ENCODE measurements around the gene CPXM2.

The CPXM2 gene

GRCh38 chr10:123795846-123796590 is 95.6 kb downstream of the CPXM2 start:
- no peak for DNase-seq

DNA sequence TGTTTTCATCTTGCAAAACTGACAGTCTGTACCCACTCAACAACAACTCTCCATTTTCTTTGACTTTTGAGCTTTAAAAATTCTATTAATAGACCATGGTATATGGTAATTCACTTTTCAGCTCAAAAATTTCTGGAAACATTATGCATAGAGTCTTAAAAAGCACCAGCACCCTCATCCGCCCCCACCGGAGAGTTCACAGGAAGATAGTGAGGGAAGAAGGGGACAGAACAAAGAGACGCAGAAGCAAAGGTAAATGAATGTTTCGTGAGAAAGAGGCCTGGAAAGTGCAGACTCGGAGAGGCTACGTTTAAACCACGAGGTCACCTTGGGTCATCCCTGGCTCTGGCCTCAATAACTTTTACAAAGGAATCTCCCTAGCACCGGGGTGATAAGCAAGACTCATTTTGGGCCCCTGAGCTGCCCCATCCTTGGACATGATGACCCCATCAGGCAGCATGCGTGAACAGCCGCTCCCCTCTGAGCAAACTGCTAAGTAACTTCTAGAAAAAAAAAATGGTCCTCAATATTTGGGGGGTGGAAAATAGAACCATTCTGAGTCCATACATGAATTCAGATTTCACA is 96.3 kb downstream of the CPXM2 start:
- no peak for DNase-seq

DNA sequence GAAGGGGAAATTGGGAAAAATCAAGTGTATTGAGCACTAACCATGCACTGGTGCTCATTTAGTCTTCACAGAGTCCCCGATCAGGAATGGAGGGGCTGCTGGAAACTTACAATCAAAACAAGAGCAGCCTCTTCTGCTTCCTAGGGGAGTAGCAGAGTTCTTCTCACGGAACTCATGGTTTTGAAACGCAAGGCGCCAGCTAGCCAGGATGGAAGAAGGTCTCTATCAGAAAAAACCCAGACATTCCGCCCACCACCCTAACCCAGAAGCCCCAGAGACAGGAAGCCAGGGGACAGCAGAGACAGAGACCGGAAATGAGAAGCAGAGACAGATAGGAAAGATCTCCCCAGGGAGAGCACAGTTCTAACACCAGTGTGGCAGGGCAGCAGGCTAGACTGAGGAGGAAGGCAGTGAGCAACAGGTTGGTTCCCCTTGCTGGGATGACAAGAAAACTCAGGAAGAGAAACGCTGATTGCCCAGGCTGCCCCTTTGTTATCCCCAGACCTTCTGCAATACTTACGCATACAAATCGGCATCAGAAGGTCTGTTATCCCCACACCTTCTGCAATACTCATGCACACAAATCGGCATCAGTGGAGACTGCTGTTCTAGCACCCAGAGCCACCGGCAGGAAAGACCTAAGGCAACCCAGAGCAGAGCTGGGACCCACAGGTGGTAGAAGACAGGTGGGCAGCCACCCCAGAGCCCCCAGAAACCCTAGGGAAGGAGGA is 99.2 kb downstream of the CPXM2 start:
- no peak for DNase-seq

DNA sequence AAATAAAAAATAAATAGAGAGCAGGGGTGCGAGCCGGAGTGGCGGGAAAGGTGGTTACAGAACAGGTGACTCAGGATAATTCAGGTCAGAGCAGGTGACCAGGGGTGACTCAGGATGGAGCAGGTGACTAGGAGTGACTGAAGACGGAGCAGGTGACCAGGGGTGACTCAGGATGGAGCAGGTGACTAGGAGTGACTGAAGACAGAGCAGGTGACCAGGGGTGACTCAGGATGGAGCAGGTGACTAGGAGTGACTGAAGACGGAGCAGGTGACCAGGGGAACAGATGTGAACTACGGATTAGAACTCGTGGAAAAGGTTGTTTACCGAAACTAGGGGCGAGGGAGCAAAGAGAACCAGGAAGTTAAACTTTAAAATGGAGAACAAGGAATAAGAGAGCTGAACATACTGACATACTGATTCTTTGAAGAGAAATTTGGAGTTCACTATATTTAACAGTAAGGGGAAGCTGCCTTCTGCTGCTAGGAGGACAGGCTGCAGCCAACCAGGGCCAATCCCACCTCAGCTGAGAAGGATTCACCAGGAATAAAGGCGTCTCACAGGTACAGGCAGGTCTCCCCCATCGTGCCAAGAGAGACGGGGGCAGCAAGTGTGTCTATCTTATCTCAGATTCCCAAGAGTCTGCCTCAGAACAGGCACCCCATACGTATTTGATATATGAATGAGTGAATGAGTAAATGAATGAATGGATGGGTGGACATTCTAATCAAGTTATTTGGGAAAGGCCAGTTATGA is 101.3 kb downstream of the CPXM2 start:
- no peak for DNase-seq

GRCh38 chr10:123788981-123789380 is 102.6 kb downstream of the CPXM2 start:
- no peak for DNase-seq

DNA sequence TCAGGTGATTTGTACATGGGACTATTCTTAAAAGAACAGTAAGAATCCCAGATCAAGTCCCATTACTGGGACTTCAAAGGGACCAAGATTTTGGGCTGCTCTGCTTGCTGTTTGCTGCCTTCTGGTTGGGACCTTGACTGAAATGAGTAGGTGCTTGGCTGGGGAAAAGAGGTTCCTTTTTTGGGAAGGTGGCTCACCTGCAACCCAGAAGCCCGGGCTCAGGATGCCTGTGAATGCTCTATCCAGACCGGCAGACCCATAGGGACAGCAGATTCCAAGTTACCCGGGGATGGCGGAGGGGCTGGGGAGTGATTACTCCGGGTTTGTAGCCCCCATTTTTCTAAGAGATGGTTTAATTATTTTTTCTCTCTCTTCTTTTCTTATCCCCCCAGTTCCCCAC is 104.0 kb downstream of the CPXM2 start:
- no peak for DNase-seq

- DNase-seq, result no peak
These were observed 104.7 kb downstream of the CPXM2 start for GRCh38 chr10:123786896-123787295.

GRCh38 chr10:123786306-123786705 is 105.3 kb downstream of the CPXM2 start:
- DNase-seq, result no peak

- no peak for DNase-seq
These were observed 107.0 kb downstream of the CPXM2 start for GRCh38 chr10:123784646-123785045.

DNA sequence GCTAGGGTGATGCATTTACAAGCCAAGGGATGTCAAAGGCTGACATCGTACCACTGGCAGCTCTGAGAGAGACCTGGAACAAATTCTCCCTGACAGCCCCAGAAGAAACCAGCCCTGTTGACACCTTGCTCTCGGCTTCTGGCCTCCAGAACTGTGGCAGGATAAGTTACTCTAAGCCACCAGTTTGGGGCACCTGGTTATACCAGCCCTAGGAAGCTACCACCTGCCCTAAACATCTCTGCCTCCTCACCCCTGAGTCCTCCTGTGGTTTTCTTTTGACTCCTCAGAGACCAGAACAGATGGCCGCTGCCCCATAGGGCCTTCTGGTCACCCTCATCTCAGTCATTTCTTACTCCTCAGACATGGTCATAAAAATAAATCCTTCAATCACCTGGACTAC is 107.4 kb downstream of the CPXM2 start:
- DNase-seq, result no peak

- DNase-seq, result no peak
These were observed 108.3 kb downstream of the CPXM2 start for GRCh38 chr10:123783296-123783695.

DNA sequence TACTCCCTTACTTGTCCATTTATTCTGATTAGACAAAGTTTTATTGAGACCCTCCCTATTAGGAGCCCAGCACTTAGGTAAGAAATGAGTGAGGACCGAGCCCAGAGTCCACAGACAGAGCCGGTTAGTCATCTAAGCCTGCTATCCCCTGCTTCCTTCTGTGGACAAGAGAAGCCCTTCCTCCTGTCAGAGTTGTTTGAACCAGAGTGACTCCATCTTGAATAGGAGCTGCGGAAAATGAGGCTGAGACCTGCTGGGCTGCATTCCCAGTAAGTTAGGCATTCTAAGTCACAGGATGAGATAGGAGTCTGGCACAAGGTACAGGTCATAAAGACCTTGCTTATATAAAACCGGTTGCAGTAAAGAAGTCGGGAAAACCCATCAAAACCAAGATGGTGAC is 109.1 kb downstream of the CPXM2 start:
- no peak for DNase-seq

DNA sequence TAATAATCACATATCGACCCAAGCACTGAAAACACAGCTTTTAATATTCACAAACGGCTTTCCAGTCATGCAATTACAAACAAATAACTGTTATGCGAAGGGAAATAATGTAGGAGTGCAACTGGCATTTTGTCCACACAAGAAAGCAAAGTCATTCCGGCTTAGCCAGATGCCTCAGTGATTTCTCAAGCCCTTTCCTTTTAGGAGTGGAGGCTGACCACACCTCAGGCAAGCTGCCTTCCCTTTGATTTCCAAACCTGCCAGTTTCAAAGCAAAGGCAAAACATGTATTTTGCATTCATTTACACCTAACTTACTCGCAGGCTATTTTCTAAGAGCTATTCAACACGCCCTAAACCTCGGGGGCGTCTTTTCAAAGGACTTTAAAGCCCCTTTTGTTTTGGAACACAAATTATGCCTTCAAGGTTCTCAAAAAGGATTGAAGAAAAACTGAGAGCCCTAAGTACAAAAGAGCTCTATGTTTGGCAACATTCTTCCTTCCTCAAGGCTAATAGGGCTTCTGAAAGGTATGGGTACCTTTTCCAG is 109.6 kb downstream of the CPXM2 start:
- DNase-seq, result no peak

DNA sequence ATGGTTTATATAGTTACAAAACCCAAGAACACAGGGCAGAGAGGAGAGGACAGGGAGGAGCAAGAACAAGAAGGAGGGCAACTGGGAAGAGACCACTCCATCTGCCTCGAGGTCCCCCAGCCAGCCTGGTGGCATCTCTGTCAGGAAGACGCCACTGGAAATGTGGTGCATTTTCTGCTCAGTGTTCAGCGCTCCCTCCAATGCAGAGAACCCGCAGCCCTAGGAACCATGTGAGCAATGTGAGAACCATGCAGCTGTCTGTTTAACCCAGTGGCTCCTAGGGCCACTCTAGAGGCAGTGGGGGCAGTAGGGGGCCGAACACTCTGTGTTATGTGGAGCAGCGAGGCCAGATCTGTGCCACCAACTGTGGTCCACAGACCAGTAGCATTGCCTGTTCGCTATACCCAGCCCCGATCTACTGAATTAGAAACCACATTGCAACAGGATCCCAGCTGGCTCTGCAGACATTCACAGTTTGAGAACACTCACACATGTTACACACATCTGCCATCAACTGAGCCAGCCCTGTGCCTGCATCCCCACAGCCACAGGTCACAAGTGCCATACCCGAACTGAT is 110.2 kb downstream of the CPXM2 start:
- no peak for DNase-seq

- DNase-seq, result no peak
These were observed 112.7 kb downstream of the CPXM2 start for GRCh38 chr10:123778719-123779517.

GRCh38 chr10:123777881-123778280 is 113.7 kb downstream of the CPXM2 start:
- no peak for DNase-seq

DNA sequence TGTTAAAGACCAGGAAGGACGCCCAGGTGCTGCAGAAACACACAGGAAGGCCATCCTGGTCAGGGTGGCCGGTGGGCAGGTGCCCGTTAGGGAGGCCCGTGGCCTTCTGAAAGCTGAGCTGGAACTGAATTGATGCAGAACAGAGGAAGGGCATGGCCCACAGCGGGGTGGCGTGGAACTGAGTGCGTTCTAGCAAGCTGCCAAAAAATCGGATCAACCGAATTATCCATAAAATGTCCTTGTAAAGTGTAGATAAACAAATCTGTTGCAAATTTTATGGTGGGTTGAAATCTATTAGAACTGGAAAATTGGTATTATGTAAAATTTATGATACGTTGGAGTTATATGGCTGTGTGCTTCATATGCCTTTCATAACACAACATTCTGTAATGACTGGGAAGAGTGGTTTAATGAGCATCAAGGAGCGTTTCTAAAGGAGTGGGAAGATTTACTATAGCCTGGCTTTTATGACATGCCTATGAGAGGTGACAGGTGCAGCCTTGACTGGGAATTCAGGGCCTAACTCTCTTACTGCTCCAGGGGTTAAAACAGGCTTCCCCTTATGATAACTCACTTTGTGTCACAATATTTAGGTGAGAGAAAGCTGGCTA is 117.4 kb downstream of the CPXM2 start:
- no peak for DNase-seq

DNA sequence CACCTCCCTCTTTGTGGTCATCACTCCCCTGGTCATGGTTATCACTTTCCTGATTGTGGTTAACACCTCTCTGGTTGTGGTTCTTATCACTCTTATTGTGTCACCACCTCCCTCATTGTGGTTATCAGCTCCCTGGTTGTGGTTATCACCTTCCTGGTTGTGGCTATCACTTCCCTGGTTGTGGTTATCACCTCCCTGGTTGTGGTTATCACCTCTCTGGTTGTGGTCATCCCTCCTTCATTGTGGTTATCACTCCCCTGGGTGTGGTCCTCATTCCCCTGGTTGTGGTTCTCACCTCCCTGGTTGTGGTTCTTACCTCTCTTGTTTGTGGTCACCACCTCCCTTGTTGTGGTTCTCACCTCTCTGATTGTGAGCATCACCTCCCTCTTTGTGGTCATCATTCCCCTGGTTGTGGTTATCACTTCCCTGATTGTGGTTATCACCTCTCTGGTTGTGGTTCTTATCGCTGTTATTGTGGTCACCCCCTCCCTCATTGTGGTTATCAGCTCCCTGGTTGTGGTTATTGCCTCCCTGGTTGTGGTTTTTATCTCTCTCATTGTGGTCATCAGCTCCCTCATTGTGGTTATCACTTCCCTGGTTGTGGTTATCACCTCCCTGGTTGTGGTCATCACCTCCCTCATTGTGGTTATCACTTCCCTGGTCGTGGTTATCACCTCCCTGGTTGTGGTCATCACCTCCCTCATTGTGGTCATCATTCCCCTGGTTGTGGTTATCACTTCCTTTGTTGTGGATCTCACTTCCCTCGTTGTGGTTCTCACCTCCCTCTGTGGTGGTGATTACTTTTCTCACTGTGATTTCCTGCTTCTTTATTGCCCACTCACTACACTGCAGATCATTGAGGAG is 118.7 kb downstream of the CPXM2 start:
- DNase-seq, result no peak

DNA sequence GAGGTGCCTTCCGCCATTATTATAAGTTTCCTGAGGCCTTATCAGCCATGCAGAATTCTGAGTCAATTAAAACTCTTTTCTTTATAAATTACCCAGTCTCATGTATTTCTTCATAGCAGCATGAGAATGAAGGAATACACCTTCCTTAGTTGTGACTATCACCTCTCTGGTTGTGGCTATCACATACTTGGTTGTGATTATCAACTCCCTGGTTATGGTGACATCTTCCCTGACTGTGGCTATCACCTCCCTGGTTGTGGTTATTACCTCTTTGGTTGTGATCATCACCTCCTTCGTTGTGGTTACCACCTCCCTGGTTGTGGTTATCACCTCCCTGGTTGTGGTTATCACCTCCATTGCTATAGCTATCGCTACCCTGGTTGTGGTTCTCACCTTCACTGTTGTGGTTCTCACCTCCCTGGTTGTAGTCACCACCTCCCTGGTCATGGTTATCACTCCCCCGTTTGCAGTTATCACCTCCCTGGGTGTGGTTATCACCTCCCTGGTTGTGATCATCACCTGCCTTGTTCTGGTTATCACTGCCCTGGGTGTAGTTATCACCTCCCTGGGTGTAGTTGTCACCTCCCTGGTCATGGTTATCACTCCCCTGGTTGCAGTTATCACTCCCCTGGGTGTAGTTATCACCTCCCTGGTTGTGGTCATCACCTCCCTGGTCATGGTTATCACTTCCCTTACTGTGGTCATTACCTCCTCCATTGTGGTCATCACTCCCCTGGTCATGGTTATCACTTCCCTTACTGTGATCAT is 119.5 kb downstream of the CPXM2 start:
- DNase-seq, result no peak

DNA sequence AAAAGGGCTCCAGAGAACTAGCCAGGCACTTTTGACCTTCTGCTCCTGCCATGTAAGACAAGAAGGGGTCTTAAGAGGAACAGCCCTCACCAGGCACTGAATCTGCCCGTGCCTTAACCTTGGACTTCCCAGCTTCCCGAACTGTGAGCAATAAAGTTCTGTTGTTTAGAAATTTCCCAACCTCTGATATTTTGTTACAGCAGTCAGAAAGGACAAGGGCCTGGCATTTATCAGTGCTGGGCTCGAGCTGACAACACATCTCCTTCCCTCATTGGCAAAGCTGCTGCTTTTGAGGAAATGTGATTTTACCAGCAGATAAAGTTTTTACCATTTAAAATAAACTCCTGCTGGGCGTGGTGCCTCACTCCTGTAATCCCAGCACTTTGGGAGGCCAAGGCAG is 122.0 kb downstream of the CPXM2 start:
- DNase-seq, result no peak
